Rectal smooth muscle tissue (tissue), 1 donor: ENCODE results near the gene FYN.

ENCODE experiments used
- H3K27ac ChIP-seq: one replicate; pipeline ENCODE4 v1.7.0; 2013; ENCODE audit warnings: low read depth, low read length, inconsistent platforms
- H3K27me3 ChIP-seq: one replicate; pipeline ENCODE4 v1.7.0; 2013; ENCODE audit warnings: low read length; ENCODE audit not compliant: control insufficient read depth, insufficient read depth
- H3K36me3 ChIP-seq: one replicate; pipeline ENCODE4 v1.7.0; 2013; ENCODE audit warnings: low read length; ENCODE audit not compliant: control insufficient read depth, insufficient read depth
- H3K4me1 ChIP-seq: one replicate; pipeline ENCODE4 v1.7.0; 2013; ENCODE audit warnings: low read length; ENCODE audit not compliant: control insufficient read depth, insufficient read depth
- H3K4me3 ChIP-seq: one replicate; pipeline ENCODE4 v1.7.0; 2013; ENCODE audit warnings: low read length
- H3K9ac ChIP-seq: one replicate; pipeline ENCODE4 v1.7.0; 2013; ENCODE audit warnings: low read length

Gene FYN

DNA sequence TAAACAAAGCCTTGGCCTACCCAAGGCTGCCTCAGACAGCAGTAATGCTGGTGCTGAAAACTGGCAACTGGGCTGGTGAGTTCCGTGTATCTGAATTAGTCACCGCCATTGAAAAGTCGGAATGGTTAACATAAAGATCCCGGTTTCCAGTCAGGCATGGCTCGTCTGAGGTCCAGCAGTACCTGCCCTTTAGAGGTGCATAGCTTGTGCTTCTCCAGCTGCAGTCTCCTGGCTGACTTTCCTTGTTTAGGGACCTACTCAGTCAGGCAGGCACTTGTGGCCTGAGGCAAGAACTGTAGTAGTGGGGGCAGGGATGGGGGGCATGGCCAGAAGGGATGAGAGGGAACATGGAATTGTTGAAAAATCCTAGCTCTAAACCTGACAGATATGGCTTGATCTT, 101.6 kb downstream of the FYN start:
- H3K27me3 ChIP-seq: no peaks in the 10 kb centered on the region
- no peak overlapping the region for H3K4me3 ChIP-seq
- no peak overlapping the region for H3K9ac ChIP-seq
- H3K4me1 ChIP-seq: no peaks in the 10 kb centered on the region
- H3K27ac ChIP-seq: no peak overlapping the region
- H3K36me3 ChIP-seq: no peaks in the 10 kb centered on the region

DNA sequence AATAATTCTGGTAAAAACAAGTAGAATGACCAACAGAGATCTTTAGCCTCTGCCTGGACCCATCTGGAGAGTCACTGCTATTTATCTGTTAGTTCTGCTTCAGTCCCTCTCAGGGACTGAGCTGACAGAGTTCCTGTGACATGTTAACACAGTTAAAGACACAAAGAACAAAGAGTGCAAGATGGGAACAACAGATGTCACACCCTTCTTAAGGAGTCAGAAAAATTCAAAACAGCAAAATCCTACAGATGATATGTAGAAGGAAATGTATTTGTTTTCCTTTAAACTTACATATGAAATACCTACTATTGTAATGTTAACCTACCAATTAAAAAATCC, 102.2 kb downstream of the FYN start:
- H3K4me1 ChIP-seq: no peaks in the 10 kb centered on the region
- H3K27me3 ChIP-seq: no peaks in the 10 kb centered on the region
- no peak overlapping the region for H3K27ac ChIP-seq
- no peak overlapping the region for H3K4me3 ChIP-seq
- no peaks in the 10 kb centered on the region for H3K36me3 ChIP-seq
- no peak overlapping the region for H3K9ac ChIP-seq

DNA sequence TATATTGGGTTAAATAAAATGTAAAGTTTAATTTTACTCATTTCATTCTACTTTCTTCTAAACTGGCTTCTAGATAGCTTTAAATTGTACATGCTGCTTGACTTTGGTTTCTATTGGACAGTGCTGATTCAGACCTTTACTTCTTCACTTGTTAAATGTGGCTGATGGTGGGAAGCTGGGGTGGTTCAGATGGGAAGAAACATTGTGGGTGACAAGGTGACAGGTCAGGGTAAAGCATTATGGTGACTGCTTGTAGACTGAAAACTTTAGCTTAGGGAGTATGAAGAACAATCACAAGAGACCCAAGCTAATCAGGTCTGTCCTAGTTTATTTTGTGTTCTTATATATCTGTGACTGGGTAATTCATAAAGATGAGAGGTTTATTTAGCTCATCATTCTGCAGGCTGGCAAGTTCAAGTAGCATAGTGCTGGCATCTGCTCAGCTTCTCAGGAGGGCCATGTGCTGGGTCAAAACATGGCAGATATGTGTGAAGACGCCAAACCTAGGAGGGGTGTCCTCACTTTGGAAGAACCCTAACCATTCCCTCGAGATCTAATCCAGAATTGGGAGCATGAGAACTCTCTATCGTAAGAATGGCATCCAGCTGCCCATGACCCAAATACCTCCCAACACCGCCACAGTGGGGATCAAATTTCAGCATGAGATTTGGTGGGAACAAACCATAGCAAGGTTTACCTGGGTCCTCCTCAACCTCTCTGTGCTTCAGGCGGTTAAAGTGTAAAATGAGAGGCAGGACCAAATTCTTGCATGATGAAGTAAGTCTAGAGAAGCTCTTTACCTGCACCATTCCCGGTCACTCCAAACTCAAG, 102.8 kb downstream of the FYN start:
- H3K4me1 ChIP-seq: no peaks in the 10 kb centered on the region
- no peaks in the 10 kb centered on the region for H3K36me3 ChIP-seq
- no peak overlapping the region for H3K9ac ChIP-seq
- H3K27ac ChIP-seq: no peak overlapping the region
- no peaks in the 10 kb centered on the region for H3K27me3 ChIP-seq
- H3K4me3 ChIP-seq: no peak overlapping the region

DNA sequence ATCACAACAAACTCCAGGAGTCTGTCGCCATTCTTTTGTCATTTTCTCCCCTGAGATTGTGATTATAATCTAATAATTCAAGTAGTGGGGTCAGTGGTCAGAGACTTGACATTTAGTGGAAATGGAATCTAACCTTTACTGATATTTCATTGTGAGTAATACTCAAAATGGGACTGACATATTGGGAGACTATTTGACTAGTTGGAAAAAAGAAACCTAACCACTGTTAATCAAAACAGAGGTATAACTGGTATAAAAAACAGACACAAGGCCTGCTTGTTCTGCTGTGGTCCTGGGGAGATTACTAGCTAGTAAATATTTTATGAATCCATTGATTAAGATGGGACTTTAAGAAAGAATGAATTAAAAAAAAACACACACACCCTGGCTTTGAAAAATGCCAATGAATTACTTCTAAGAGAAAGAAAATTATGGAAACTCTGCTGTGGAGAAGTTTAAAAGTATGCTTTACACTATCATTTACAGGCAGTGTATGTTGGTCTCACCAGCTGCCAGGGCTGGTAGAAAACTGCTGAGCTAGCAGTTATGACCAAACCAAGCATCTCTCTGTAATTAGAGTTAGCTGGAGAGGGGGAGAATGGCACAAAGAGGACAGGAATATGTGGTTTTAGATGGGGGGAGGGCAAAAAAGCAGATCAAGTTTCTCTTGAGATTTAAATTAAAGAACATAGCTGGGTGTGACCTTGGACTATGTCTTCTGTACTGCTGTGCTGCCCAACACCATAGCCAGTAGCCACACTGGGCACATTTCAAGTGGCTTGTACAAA, 103.7 kb downstream of the FYN start:
- H3K9ac ChIP-seq: no peak overlapping the region
- no peak overlapping the region for H3K27ac ChIP-seq
- H3K36me3 ChIP-seq: no peaks in the 10 kb centered on the region
- no peaks in the 10 kb centered on the region for H3K27me3 ChIP-seq
- no peak overlapping the region for H3K4me3 ChIP-seq
- H3K4me1 ChIP-seq: no peaks in the 10 kb centered on the region

DNA sequence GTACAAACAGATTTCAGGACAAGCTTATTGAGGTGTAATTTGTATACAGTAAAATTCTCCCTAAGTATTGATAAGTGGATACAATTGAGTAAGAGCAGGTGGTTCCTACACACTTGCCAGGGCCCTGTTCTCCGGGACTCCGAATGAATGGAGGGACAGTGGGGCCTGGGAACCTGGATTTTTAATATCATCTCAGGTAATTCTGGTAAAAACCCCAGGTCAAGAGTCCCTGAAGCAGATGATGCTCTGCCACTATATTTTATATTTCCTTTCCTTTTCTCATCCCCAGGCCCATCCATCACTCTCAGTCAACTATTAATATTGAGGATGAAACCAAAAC, 104.9 kb downstream of the FYN start:
- Histone ChIP-seq H3K36me3 (no peaks in the 10 kb centered on the region), H3K27ac (no peak overlapping the region), H3K27me3 (no peaks in the 10 kb centered on the region), H3K9ac (no peak overlapping the region), H3K4me1 (no peaks in the 10 kb centered on the region), H3K4me3 (no peak overlapping the region)

DNA sequence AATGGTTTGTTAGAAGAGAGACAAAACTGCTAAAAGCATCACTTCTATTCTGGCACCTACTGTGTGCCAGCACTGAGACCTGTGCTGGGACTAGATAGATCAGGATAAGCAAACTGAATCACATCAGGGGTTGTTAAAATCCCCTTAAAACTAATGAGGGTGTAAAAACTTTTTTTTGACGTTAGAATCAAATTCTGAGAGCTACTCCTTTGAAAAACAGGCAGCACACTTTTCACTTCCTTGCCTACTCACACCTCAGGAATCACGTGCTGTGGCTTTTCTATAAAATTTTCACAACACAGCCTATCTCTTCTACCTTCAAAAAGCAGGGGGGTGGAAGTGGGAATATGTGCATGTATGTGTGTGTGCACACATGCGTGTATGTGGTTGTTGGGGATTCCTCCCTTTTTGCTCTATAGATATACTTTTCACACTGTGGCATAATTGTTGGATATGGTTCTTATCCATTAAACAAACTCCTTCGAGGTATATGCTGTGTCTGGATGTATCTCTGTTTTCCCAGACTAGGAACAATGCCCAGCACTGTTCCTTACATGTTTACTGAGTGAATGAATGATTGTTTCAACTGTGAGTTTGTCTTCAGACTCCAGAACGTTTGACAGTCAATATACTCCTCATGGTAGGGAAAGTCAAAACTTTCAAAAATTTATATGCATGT, 105.4 kb downstream of the FYN start:
- Histone ChIP-seq H3K27ac (no peak overlapping the region), H3K36me3 (no peaks in the 10 kb centered on the region), H3K27me3 (no peaks in the 10 kb centered on the region), H3K4me3 (no peak overlapping the region), H3K4me1 (no peaks in the 10 kb centered on the region), H3K9ac (no peak overlapping the region)

DNA sequence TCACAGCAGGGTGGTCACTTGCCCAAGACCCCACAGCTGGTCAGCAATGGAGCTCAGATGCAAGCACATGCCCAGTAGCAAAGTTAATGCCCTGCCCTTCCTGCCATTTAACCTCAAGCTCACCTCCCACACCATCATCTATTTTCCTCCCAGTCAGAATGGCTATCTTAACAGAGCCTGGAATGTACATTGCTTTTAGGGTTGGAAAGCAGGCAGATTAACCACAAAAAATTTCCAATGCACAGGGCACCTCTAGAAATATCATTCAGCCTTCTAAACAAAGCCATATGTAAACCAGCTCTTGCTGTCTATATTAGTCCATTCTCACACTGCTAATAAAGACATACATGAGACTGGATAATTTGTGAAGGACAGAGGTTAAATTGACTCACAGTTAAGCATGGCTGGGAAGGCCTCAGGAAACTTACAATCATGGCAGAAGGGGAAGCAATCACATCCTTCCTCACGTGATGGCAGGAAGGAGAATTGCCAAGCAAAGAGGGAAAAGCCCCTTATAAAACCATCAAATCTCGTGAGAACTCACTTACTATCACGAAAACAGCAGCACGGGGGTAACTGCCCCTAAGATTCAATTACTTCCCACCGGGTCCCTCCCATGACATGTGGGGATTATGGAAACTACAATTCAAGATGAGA, 106.9 kb downstream of the FYN start:
- no peaks in the 10 kb centered on the region for H3K4me1 ChIP-seq
- H3K9ac ChIP-seq: no peak overlapping the region
- no peaks in the 10 kb centered on the region for H3K27me3 ChIP-seq
- no peaks in the 10 kb centered on the region for H3K36me3 ChIP-seq
- no peak overlapping the region for H3K4me3 ChIP-seq
- H3K27ac ChIP-seq: no peak overlapping the region

DNA sequence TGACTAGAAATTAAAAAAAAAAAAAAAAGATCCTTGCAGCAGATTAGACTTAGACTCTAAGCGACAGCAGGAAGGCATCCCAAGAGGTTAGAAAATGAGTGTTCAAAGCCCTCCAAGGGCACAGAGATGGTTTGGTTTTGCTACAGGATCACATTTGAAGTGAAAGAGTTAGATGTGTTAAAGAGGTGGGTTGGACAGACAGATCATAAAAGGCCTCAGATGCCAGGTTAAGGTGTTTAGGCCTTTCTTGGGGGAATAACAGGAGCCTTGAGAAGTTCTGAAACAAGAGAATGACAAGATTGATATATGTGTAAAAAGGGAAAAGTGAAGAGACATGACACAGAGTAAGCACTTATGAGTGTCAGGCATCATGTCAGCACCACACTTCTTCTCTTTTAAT, 107.5 kb downstream of the FYN start:
- H3K9ac ChIP-seq: no peak overlapping the region
- peaks cover 4% of the 10 kb centered on the region for H3K4me1 ChIP-seq
- H3K36me3 ChIP-seq: no peaks in the 10 kb centered on the region
- no peak overlapping the region for H3K27ac ChIP-seq
- no peak overlapping the region for H3K4me3 ChIP-seq
- H3K27me3 ChIP-seq: no peaks in the 10 kb centered on the region

DNA sequence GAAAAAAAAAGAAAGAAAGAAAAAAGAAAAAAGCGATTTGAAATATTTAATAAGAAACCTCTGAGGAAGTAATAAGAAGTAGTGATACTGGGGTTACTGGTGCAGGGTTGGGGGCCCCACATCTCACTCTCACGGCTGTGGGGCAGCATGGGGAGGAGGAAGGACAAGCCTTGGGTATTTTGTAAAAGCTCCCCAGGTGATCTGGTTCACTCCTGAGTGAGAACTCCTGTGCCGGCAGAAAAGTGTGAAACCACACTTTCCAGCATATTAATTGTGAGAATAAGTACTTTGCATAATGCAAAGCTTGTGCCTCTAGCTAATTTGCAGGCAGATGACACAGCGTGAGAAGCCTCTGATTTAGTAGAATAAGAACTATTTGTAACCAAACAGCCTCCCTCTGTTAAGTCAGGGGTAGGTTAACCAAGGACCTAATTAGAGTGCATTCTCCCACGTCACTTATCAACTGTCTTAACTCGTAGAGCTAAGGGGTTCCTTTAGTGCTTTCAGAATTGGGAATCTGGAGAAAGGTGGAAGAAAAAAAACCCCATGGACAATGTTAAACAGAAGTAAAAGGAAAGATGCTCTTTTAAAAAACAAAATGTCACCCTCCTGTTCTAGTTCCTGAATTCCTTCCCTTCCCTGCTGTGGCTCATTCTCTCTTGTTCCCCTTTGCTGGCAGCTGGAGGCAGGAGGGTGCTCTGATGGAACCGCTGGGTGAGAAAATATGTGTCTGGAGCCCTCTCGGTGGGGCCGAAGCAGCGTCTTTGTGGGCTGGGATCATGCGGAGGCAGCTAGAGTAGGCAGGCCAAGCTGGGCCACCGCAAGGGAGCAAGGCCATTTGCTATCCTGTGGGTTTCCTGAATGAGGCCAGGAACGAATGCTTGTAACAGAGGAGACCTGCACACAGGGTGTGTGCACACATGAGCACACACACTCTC, 108.7 kb downstream of the FYN start:
- H3K27me3 ChIP-seq: no peaks in the 10 kb centered on the region
- no peak overlapping the region for H3K4me3 ChIP-seq
- no peak overlapping the region for H3K9ac ChIP-seq
- no peaks in the 10 kb centered on the region for H3K36me3 ChIP-seq
- no peak overlapping the region for H3K27ac ChIP-seq
- peaks cover 12% of the 10 kb centered on the region for H3K4me1 ChIP-seq

DNA sequence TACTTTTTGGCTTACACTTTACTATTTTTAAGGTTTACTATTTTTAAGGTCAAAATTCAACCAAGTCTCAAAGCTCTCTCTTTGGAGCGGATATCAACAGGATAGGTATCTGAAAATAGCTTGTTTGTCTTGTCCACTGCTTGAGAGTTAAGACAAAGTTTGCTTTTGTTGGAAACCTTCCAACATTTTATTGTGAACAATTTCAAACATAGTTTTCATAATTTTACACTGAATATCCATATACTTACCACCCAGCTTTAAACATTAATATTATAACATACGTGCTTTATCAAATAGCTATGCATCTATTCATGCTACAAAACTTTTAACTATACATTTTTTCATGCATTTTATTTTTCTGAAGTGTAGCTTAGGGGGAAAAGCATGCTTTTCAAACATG, 109.9 kb downstream of the FYN start:
- no peak overlapping the region for H3K4me3 ChIP-seq
- no peak overlapping the region for H3K27ac ChIP-seq
- no peak overlapping the region for H3K9ac ChIP-seq
- H3K4me1 ChIP-seq: peaks cover 23% of the 10 kb centered on the region
- no peaks in the 10 kb centered on the region for H3K36me3 ChIP-seq
- H3K27me3 ChIP-seq: no peaks in the 10 kb centered on the region

DNA sequence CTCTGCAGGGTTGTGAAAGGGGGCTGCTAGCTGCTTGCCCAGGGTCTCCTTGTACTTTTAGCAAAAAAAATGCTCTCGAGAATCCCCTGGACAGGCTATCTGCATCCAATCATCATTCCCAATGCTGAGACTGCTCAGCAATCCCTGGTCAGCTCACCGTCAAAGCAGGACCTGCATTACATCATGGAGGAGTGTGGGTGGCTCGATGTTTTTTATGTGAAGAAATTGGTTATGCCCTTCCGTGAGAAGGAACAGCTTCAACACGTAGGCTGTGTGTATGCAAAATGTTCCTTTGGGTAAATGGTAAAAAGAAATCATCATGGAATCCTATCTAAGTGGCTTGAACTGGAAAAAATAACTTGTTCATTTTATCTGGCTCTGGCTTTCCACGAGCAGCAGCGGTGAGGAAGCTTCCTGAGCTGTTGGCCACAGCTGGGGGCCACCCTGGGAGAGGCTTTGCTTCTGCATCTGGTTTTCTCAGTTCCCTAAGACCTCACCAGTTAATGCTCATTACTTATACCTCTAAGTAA, 111.4 kb downstream of the FYN start:
- Histone ChIP-seq H3K27me3 (no peaks in the 10 kb centered on the region), H3K4me1 (peaks cover 24% of the 10 kb centered on the region), H3K36me3 (no peaks in the 10 kb centered on the region), H3K4me3 (no peak overlapping the region), H3K9ac (no peak overlapping the region), H3K27ac (peak overlapping the region; percentile 4)
